H9 (cell line): ENCODE results near the gene FBXO10. TPM values are rescaled to one million over a fixed set of nuclear protein-coding genes. Genes with fewer than 3 reads are reported as not detected.

Source experiments
- DNase-seq: peaks from one replicate; pipeline ENCODE4 v3.0.0-alpha.2; 2017
- H2AFZ ChIP-seq: one replicate; pipeline ENCODE4 v1.6.1; 2013; ENCODE audit warnings: mild to moderate bottlenecking, low read length, control low read depth, moderate library complexity
- H2AK5ac ChIP-seq: 2 replicates; pipeline ENCODE4 v1.6.1; 2013; ENCODE audit warnings: low read length, control low read depth, mixed read lengths; ENCODE audit not compliant: insufficient read length
- H2BK120ac ChIP-seq: one replicate; pipeline ENCODE4 v1.6.1; 2013; ENCODE audit warnings: low read depth, mild to moderate bottlenecking, low read length, control low read depth, inconsistent platforms; ENCODE audit not compliant: poor library complexity, severe bottlenecking
- H2BK12ac ChIP-seq: 2 replicates; pipeline ENCODE4 v1.6.1; 2013; ENCODE audit warnings: low read length, control low read depth, mixed read lengths, low read depth; ENCODE audit not compliant: insufficient read length
- H2BK15ac ChIP-seq: 2 replicates; pipeline ENCODE4 v1.6.1; 2013; ENCODE audit warnings: low read depth, low read length, control low read depth
- H2BK20ac ChIP-seq: one replicate; pipeline ENCODE4 v1.6.1; 2013; ENCODE audit warnings: low read depth, mild to moderate bottlenecking, low read length, control low read depth, inconsistent platforms; ENCODE audit not compliant: poor library complexity, severe bottlenecking
- H2BK5ac ChIP-seq: 2 replicates; pipeline ENCODE4 v1.6.1; 2013; ENCODE audit warnings: low read length, control low read depth, mixed read lengths; ENCODE audit not compliant: insufficient read length
- H3K14ac ChIP-seq: 2 replicates; pipeline ENCODE4 v1.6.1; 2013; ENCODE audit warnings: low read length, control low read depth; ENCODE audit not compliant: insufficient read depth
- H3K18ac ChIP-seq: 2 replicates; pipeline ENCODE4 v1.6.1; 2013; ENCODE audit warnings: low read depth, mild to moderate bottlenecking, mixed read lengths, low read length, control low read depth; ENCODE audit not compliant: insufficient read length
- H3K23ac ChIP-seq: 2 replicates; pipeline ENCODE4 v1.6.1; 2013; ENCODE audit warnings: low read length, control low read depth, mixed read lengths, low read depth; ENCODE audit not compliant: insufficient read length
- H3K23me2 ChIP-seq: 2 replicates; pipeline ENCODE4 v1.6.1; 2013; ENCODE audit warnings: low read depth, mild to moderate bottlenecking, mixed read lengths, low read length, control low read depth; ENCODE audit not compliant: insufficient read length, poor library complexity, severe bottlenecking
- H3K27ac ChIP-seq: 2 replicates; pipeline ENCODE4 v1.5.1; 2013; ENCODE audit warnings: low read length, control low read depth, mixed read lengths, low read depth; ENCODE audit not compliant: insufficient read length
- H3K27me3 ChIP-seq: 2 replicates; pipeline ENCODE4 v1.6.1; 2013; ENCODE audit warnings: low read length, control low read depth, inconsistent platforms; ENCODE audit not compliant: insufficient read depth
- H3K4ac ChIP-seq: 2 replicates; pipeline ENCODE4 v1.6.1; 2013; ENCODE audit warnings: low read depth, mild to moderate bottlenecking, control low read depth, inconsistent platforms, low read length, moderate library complexity
- H3K4me1 ChIP-seq: 2 replicates; pipeline ENCODE4 v1.6.1; 2013; ENCODE audit warnings: low read length, control low read depth, inconsistent platforms; ENCODE audit not compliant: insufficient read depth
- H3K4me2 ChIP-seq: 2 replicates; pipeline ENCODE4 v1.6.1; 2013; ENCODE audit warnings: low read length, control low read depth, mixed read lengths; ENCODE audit not compliant: insufficient read length, insufficient read depth
- H3K56ac ChIP-seq: 2 replicates; pipeline ENCODE4 v1.6.1; 2013; ENCODE audit warnings: low read depth, mild to moderate bottlenecking, mixed read lengths, low read length, control low read depth; ENCODE audit not compliant: insufficient read length
- H3K79me1 ChIP-seq: 2 replicates; pipeline ENCODE4 v1.6.1; 2013; ENCODE audit warnings: low read depth, mild to moderate bottlenecking, moderate library complexity, low read length, control low read depth, inconsistent platforms; ENCODE audit not compliant: insufficient read depth, poor library complexity, severe bottlenecking
- H3K79me2 ChIP-seq: 2 replicates; pipeline ENCODE4 v1.6.1; 2013; ENCODE audit warnings: low read length, control low read depth, inconsistent platforms; ENCODE audit not compliant: insufficient read depth
- H3K9ac ChIP-seq: 2 replicates; pipeline ENCODE4 v1.6.1; 2013; ENCODE audit warnings: low read length, control low read depth, mixed read lengths; ENCODE audit not compliant: insufficient read length; ENCODE audit errors: extremely low read depth
- H3K9me3 ChIP-seq: one replicate; pipeline ENCODE4 v1.6.1; 2013; ENCODE audit warnings: low read depth, low read length, inconsistent platforms; ENCODE audit not compliant: control insufficient read depth
- H3T11ph ChIP-seq: one replicate; pipeline ENCODE4 v1.6.1; 2013; ENCODE audit warnings: mild to moderate bottlenecking, low read length, control low read depth, inconsistent platforms
- H4K20me1 ChIP-seq: one replicate; pipeline ENCODE4 v1.6.1; 2013; ENCODE audit not compliant: control insufficient read depth, insufficient read length, insufficient read depth
- H4K5ac ChIP-seq: 2 replicates; pipeline ENCODE4 v1.6.1; 2013; ENCODE audit warnings: low read depth, mild to moderate bottlenecking, mixed read lengths, low read length, control low read depth; ENCODE audit not compliant: insufficient read length
- H4K8ac ChIP-seq: replicated peaks from 2 replicates; pipeline ENCODE4 v1.6.1; 2013; ENCODE audit warnings: low read length, control low read depth, mixed read lengths, low read depth; ENCODE audit not compliant: insufficient read length
- H4K91ac ChIP-seq: 2 replicates; pipeline ENCODE4 v1.6.1; 2013; ENCODE audit warnings: low read depth, mild to moderate bottlenecking, moderate library complexity, mixed read lengths, low read length, control low read depth; ENCODE audit not compliant: insufficient read length
- H3K27ac Mint-ChIP-seq, 3 experiments: 2 replicates in 2 of 3; 3 replicates in 1 of 3; pipeline ENCODE4 v1.8.0; 2020 to 2021; ENCODE audit warnings: mixed read lengths in 3 of 3, mild to moderate bottlenecking in 1 of 3, moderate library complexity in 1 of 3
- H3K27me3 Mint-ChIP-seq: 2 replicates; pipeline ENCODE4 v1.8.0; 2021; ENCODE audit warnings: low read depth, mild to moderate bottlenecking, moderate library complexity, mixed read lengths
- H3K36me3 Mint-ChIP-seq, 3 experiments: 2 replicates in 2 of 3; 3 replicates in 1 of 3; pipeline ENCODE4 v1.8.0; 2020 to 2021; ENCODE audit warnings: low read depth in 3 of 3, mixed read lengths in 3 of 3; ENCODE audit not compliant: insufficient read depth in 1 of 3
- H3K4me1 Mint-ChIP-seq, 2 experiments: 2 replicates each; pipeline ENCODE4 v1.8.0; 2020; ENCODE audit warnings: mixed read lengths in 2 of 2
- H3K4me3 Mint-ChIP-seq, 2 experiments: 2 replicates in 1 of 2; 3 replicates in 1 of 2; pipeline ENCODE4 v1.8.0; 2020 to 2021; ENCODE audit warnings: mild to moderate bottlenecking in 2 of 2, mixed read lengths in 2 of 2, moderate library complexity in 1 of 2
- H3K9me3 Mint-ChIP-seq, 2 experiments: 2 replicates in 1 of 2; 3 replicates in 1 of 2; pipeline ENCODE4 v1.8.0; 2020; ENCODE audit warnings: mild to moderate bottlenecking in 2 of 2, mixed read lengths in 2 of 2, moderate library complexity in 1 of 2
- WGBS: extraction: QIAGEN DNeasy Blood & Tissue Kit; methylation state at CpG from one replicate; pipeline ENCODE4 v1.1.7; 2013; ENCODE audit warnings: missing lambda C conversion rate, low lambda C conversion rate, mixed read lengths; ENCODE audit not compliant: insufficient read length; ENCODE audit errors: extremely low coverage; 5-methylcytosine and 5-hydroxymethylcytosine counted together
- total RNA-seq: library from RNA; stranded (reverse); gene quantifications from 2 replicates; pipeline ENCODE4 v1.2.1, GENCODE V29; 2021
- TF ChIP-seq, protein P1 (sequence below): fragments of 200-600 bp; sonication (generic); conservative IDR thresholded peaks from 3 replicates; pipeline ENCODE4 v1.8.0; 2021; ENCODE audit warnings: antibody characterized with exemption, mild to moderate bottlenecking

Gene FBXO10
- total RNA-seq, 1 experiment from 2014 or later: 16.8 TPM

DNA sequence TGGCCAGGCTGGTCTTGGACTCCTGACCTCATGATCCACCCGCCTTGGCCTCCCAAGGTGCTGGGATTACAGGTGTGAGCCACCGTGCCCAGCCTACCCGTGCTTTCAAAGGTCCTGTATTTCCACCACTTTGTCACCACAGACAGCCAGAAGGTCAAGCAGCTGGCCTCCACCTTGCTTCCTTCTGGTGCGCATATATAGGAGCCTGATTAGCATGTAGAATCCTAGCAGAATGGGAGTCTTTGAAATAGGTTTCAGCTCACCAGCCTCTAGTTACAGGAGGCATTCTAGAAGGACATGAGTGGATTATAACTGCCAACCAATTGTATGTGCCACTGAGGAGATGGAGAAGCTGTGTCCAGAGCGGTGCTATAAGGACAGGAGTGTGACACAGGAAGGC is 71.6 kb downstream of the FBXO10 start:
- no peak overlapping the region for H2BK15ac ChIP-seq
- no peak overlapping the region for H2BK5ac ChIP-seq
- H4K5ac ChIP-seq: no peak overlapping the region
- H3K56ac ChIP-seq: no peak overlapping the region
- no peak overlapping the region for H3K14ac ChIP-seq
- H4K20me1 ChIP-seq: no peaks in the 10 kb centered on the region
- no peak overlapping the region for H3K4me2 ChIP-seq
- Mint-ChIP-seq H3K4me1 (no peaks in the 10 kb centered on the region), H3K36me3 (peaks cover 44 to 74% (median 46%) of the 10 kb centered on the region in 3 experiments; a peak in 6 of 7 replicates), H3K27me3 (no peaks in the 10 kb centered on the region), H3K9me3 (no peaks in the 10 kb centered on the region), H3K27ac (no peak overlapping the region), H3K4me3 (no peak overlapping the region)
- no peak overlapping the region for H2BK12ac ChIP-seq
- H3K4me1 ChIP-seq: no peaks in the 10 kb centered on the region
- H3T11ph ChIP-seq: no peak overlapping the region
- H3K9ac ChIP-seq: no peak overlapping the region
- no peaks in the 10 kb centered on the region for H3K79me2 ChIP-seq
- H3K4ac ChIP-seq: no peak overlapping the region
- H3K27me3 ChIP-seq: no peaks in the 10 kb centered on the region
- no peaks in the 10 kb centered on the region for H3K79me1 ChIP-seq
- no peak overlapping the region for H2BK20ac ChIP-seq
- no peak for DNase-seq
- H3K23me2 ChIP-seq: no peaks in the 10 kb centered on the region
- H2AFZ ChIP-seq: no peak overlapping the region
- H2AK5ac ChIP-seq: no peak overlapping the region
- H3K9me3 ChIP-seq: no peaks in the 10 kb centered on the region
- no peak overlapping the region for H3K23ac ChIP-seq
- no peak overlapping the region for H2BK120ac ChIP-seq
- no peak overlapping the region for H4K8ac ChIP-seq
- H4K91ac ChIP-seq: no peak overlapping the region
- no peak overlapping the region for H3K18ac ChIP-seq
- H3K27ac ChIP-seq: no peak overlapping the region
- no CpG with 5 or more reads among the region's 5 CpGs for WGBS
- TF ChIP-seq, protein P1, sequence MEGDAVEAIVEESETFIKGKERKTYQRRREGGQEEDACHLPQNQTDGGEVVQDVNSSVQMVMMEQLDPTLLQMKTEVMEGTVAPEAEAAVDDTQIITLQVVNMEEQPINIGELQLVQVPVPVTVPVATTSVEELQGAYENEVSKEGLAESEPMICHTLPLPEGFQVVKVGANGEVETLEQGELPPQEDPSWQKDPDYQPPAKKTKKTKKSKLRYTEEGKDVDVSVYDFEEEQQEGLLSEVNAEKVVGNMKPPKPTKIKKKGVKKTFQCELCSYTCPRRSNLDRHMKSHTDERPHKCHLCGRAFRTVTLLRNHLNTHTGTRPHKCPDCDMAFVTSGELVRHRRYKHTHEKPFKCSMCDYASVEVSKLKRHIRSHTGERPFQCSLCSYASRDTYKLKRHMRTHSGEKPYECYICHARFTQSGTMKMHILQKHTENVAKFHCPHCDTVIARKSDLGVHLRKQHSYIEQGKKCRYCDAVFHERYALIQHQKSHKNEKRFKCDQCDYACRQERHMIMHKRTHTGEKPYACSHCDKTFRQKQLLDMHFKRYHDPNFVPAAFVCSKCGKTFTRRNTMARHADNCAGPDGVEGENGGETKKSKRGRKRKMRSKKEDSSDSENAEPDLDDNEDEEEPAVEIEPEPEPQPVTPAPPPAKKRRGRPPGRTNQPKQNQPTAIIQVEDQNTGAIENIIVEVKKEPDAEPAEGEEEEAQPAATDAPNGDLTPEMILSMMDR: no peak
